Ovary (tissue), 3 donors: ENCODE results near the gene DDR2.

Source experiments
- EP300 ChIP-seq: sonication (generic); formaldehyde crosslinking; IDR thresholded peaks from one replicate; pipeline ENCODE4 v1.6.1; 2017; ENCODE audit warnings: antibody characterized with exemption
- POLR2A ChIP-seq: fragments of 450-650 bp; IDR thresholded peaks from one replicate; pipeline ENCODE4 v1.6.1; 2017; ENCODE audit warnings: antibody characterized with exemption, mild to moderate bottlenecking, moderate library complexity
- TF ChIP-seq, protein P1 (sequence below), 3 donors: fragments of 450-650 bp in 2 of 3; fragments of 200-600 bp in 1 of 3; IDR thresholded peaks; one replicate each; pipeline versions ENCODE4 v1.5.1 to v1.8.0; 2016 to 2022; ENCODE audit warnings: antibody characterized with exemption in 3 of 3, mild to moderate bottlenecking in 1 of 3
- donor health status: DM: no; HTN: no; CAD: no.

DNA sequence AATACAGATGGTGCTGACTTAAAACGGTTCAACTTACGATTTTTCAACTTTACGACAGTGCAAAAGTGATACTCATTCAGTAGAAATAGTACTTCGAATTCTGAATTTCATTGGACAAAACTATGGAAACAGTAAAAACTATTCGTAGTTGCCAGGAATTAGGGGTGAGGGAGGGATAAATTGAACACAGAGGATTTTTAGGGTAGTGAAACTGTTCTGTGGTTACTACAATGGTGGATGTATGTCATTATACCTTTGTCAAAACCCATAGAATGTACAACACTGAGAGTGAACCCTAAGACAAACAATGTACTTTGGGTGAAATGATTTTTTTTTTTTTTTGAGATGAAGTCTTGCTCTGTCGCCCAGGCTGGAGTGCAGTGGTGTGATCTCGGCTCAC is 7.5 kb downstream of the DDR2 start:
- no peak for TF ChIP-seq POLR2A
- TF ChIP-seq, protein P1, sequence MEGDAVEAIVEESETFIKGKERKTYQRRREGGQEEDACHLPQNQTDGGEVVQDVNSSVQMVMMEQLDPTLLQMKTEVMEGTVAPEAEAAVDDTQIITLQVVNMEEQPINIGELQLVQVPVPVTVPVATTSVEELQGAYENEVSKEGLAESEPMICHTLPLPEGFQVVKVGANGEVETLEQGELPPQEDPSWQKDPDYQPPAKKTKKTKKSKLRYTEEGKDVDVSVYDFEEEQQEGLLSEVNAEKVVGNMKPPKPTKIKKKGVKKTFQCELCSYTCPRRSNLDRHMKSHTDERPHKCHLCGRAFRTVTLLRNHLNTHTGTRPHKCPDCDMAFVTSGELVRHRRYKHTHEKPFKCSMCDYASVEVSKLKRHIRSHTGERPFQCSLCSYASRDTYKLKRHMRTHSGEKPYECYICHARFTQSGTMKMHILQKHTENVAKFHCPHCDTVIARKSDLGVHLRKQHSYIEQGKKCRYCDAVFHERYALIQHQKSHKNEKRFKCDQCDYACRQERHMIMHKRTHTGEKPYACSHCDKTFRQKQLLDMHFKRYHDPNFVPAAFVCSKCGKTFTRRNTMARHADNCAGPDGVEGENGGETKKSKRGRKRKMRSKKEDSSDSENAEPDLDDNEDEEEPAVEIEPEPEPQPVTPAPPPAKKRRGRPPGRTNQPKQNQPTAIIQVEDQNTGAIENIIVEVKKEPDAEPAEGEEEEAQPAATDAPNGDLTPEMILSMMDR (IDR thresholded peaks at IDR 0.05) = no peak
- no peak for TF ChIP-seq EP300
